Left forelimb (tissue), 1 donor: ENCODE data around the gene CYP46A1.
"Not testable (repeated sequence)": the region's sequence is repeated elsewhere in the genome, so short reads cannot be mapped to it uniquely, and the experiment has no call there.

Source experiments
- DNase-seq: peaks from one replicate; pipeline ENCODE4 v3.0.0-alpha.2; 2018; ENCODE audit warnings: low spot score

Gene CYP46A1

GRCh38 chr14:99755629-99756603 is 71.8 kb downstream of the CYP46A1 start:
- DNase-seq: no peak

- DNase-seq: no peak
Observed at GRCh38 chr14:99756796-99757195, 72.7 kb downstream of the CYP46A1 start.

GRCh38 chr14:99757331-99758070 is 73.4 kb downstream of the CYP46A1 start:
- no peak for DNase-seq

GRCh38 chr14:99758121-99758821 is 74.2 kb downstream of the CYP46A1 start:
- DNase-seq: no peak

GRCh38 chr14:99758872-99759545 is 74.9 kb downstream of the CYP46A1 start:
- DNase-seq: no peak

- DNase-seq: no peak
Observed at GRCh38 chr14:99759546-99759925, 75.4 kb downstream of the CYP46A1 start.

GRCh38 chr14:99760817-99761216 is 76.7 kb downstream of the CYP46A1 start:
- no peak for DNase-seq

- not testable (repeated sequence) for DNase-seq
Observed at GRCh38 chr14:99762911-99763310, 78.8 kb downstream of the CYP46A1 start.

GRCh38 chr14:99763527-99764221 is 79.6 kb downstream of the CYP46A1 start:
- DNase-seq: no peak

GRCh38 chr14:99764222-99764706 is 80.2 kb downstream of the CYP46A1 start:
- no peak for DNase-seq

GRCh38 chr14:99768381-99768780 is 84.3 kb downstream of the CYP46A1 start:
- no peak for DNase-seq

GRCh38 chr14:99769123-99769522 is 85.0 kb downstream of the CYP46A1 start:
- no peak for DNase-seq

- DNase-seq: no peak
Observed at GRCh38 chr14:99769799-99770198, 85.7 kb downstream of the CYP46A1 start.

GRCh38 chr14:99772371-99773283 is 88.5 kb downstream of the CYP46A1 start:
- no peak for DNase-seq

- DNase-seq: no peak
Observed at GRCh38 chr14:99773521-99774497, 89.7 kb downstream of the CYP46A1 start.

GRCh38 chr14:99774556-99775307 is 90.6 kb downstream of the CYP46A1 start:
- DNase-seq: no peak

- no peak for DNase-seq
Observed at GRCh38 chr14:99775351-99775750, 91.3 kb downstream of the CYP46A1 start.
